ENCODE data around the gene GPSM3. TPM values are rescaled to one million over a fixed set of nuclear protein-coding genes. Genes with fewer than 3 reads are reported as not detected.
"Not testable (repeated sequence)": the region's sequence is repeated elsewhere in the genome, so short reads cannot be mapped to it uniquely, and the experiment has no call there.

GPSM3 gene
- total RNA-seq, 1 experiment from 2014 or later, result 2.0 TPM

- in situ Hi-C loops (cut with HindIII; ENCODE audit: low pct_unique_long_range_greater_than_20kb, low sequenced_read_pairs) (no loop called here), intact Hi-C loops (cut with micrococcal nuclease; ENCODE audit: unreplicated experiment) (no loop called here)
- Histone ChIP-seq H3K27me3 (ENCODE audit: control insufficient read depth, insufficient read depth, low read length) (no peaks in the 10 kb centered on the region), H3K9me3 (ENCODE audit: control insufficient read depth, insufficient read depth, low read depth, low read length) (no peaks in the 10 kb centered on the region), H3K27ac (ENCODE audit: low read length) (no peak overlapping the region), H3K4me1 (ENCODE audit: control insufficient read depth, insufficient read depth, low read length) (no peaks in the 10 kb centered on the region), H3K4me3 (ENCODE audit: low read depth in 2 of 2, low read length in 2 of 2) (no peak overlapping the region), H3K36me3 (ENCODE audit: control insufficient read depth, insufficient read depth, low read length) (no peaks in the 10 kb centered on the region)
- ChIA-PET CTCF (interaction anchor here (0.5 kb wide), 1 partner anchor 972 kb away, joined by 4 read pairs; no protein-coding TSS in a partner anchor), POLR2A (no interaction called here)
- ATAC-seq (no peak), DNase-seq (ENCODE audit: low read depth, low spot score) (no peak)
- TF ChIP-seq POLR2AphosphoS5 (IDR thresholded peaks at IDR 0.05; ENCODE audit: low read depth, low read length), result no peak
- no peak for TF ChIP-seq TCF7L2 (IDR thresholded peaks at IDR 0.05; ENCODE audit: low read depth, low read length)
- TF ChIP-seq, protein P1, sequence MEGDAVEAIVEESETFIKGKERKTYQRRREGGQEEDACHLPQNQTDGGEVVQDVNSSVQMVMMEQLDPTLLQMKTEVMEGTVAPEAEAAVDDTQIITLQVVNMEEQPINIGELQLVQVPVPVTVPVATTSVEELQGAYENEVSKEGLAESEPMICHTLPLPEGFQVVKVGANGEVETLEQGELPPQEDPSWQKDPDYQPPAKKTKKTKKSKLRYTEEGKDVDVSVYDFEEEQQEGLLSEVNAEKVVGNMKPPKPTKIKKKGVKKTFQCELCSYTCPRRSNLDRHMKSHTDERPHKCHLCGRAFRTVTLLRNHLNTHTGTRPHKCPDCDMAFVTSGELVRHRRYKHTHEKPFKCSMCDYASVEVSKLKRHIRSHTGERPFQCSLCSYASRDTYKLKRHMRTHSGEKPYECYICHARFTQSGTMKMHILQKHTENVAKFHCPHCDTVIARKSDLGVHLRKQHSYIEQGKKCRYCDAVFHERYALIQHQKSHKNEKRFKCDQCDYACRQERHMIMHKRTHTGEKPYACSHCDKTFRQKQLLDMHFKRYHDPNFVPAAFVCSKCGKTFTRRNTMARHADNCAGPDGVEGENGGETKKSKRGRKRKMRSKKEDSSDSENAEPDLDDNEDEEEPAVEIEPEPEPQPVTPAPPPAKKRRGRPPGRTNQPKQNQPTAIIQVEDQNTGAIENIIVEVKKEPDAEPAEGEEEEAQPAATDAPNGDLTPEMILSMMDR (IDR thresholded peaks at IDR 0.05), result no peak
- TF ChIP-seq REST (IDR thresholded peaks at IDR 0.05; ENCODE audit: insufficient read depth in 1 of 2, low read depth in 2 of 2, low read length in 1 of 2), result no peak
- no peak for TF ChIP-seq SIN3A (IDR thresholded peaks at IDR 0.05; ENCODE audit: borderline replicate concordance, insufficient read depth, low read depth, low read length)
- no TSS peak for BruUV-seq (replicated peaks)
These were observed 21.2 kb upstream of the GPSM3 start for GRCh38 chr6:32213649-32214048.

DNA sequence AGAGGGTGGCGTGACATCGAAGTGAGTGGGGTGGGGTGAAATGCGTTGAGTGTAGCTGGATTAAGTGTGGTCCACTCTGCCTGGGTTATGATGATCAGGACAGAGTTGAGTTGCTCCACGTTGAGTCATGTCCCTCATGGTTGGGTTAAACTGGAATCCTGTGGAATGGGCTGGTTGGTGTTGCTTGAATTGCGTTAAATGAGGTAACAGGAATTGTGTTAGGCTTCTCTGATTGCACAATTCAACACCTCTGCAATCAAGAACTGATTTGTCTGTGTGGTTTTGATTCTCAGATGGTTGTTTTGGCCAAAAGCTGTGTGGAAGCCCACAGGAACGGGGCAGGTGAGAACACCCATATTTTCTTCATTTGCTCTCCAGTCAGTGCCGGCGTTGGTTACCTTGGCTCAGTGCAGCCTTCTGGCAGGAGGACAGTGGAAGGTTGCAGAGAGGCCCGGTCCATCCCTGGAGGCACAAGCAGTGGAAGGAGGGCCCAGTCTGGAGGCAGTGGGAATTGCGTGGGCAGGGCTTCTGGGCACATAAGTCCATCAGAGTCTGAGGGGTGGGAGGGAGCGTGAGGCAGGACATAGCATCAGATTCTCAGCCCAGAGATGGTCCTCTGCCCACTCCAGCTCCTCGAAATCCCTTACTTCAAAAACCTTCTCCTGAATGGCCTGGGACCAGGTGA is 19.8 kb upstream of the GPSM3 start:
- Histone ChIP-seq H3K4me3 (ENCODE audit: low read depth in 2 of 2, low read length in 2 of 2) (no peak overlapping the region), H3K27me3 (ENCODE audit: control insufficient read depth, insufficient read depth, low read length) (no peaks in the 10 kb centered on the region), H3K4me1 (ENCODE audit: control insufficient read depth, insufficient read depth, low read length) (no peaks in the 10 kb centered on the region), H3K9me3 (ENCODE audit: control insufficient read depth, insufficient read depth, low read depth, low read length) (no peaks in the 10 kb centered on the region), H3K27ac (ENCODE audit: low read length) (no peak overlapping the region), H3K36me3 (ENCODE audit: control insufficient read depth, insufficient read depth, low read length) (no peaks in the 10 kb centered on the region)
- no peak for ATAC-seq
- in situ Hi-C loops (cut with HindIII; ENCODE audit: low pct_unique_long_range_greater_than_20kb, low sequenced_read_pairs) (no loop called here), intact Hi-C loops (cut with micrococcal nuclease; ENCODE audit: unreplicated experiment) (no loop called here)
- POLR2A ChIA-PET, result no interaction called here
- CTCF ChIA-PET, result no interaction called here
- no peak for DNase-seq (ENCODE audit: low read depth, low spot score)
- TF ChIP-seq TCF7L2 (IDR thresholded peaks at IDR 0.05; ENCODE audit: low read depth, low read length) (no peak), POLR2AphosphoS5 (IDR thresholded peaks at IDR 0.05; ENCODE audit: low read depth, low read length) (no peak), SIN3A (IDR thresholded peaks at IDR 0.05; ENCODE audit: borderline replicate concordance, insufficient read depth, low read depth, low read length) (no peak), REST (IDR thresholded peaks at IDR 0.05; ENCODE audit: insufficient read depth in 1 of 2, low read depth in 2 of 2, low read length in 1 of 2) (no peak)
- TF ChIP-seq, protein P1 (IDR thresholded peaks at IDR 0.05), result no peak
- no TSS peak for BruUV-seq (replicated peaks)

DNA sequence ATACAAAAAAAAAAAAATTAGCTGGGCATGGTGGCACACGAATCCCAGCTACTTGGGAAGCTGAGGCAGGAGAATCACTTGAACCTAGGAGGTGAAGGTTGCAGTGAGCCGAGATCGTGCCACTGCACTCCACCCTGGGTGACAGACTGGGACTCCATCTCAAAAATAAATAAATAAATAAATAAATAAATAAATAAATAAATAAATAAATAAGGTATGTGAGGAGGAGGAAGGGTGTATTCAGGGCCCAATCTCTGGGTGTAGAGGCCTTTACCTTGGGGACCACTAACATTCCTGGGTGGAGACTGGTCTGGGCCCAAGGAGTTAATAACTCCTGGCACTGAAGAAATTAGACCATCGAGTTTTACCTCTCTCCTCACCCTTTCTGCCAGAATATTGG is 19.0 kb upstream of the GPSM3 start:
- POLR2A ChIA-PET, result not testable (repeated sequence)

More for the DNA sequence above, 19.0 kb upstream of the GPSM3 start:
- ATAC-seq; CTCF ChIA-PET; H3K4me3 ChIP-seq (ENCODE audit: low read depth in 2 of 2, low read length in 2 of 2); H3K4me1 ChIP-seq (ENCODE audit: control insufficient read depth, insufficient read depth, low read length); BruUV-seq (replicated peaks); H3K27me3 ChIP-seq (ENCODE audit: control insufficient read depth, insufficient read depth, low read length); in situ Hi-C loops (cut with HindIII; ENCODE audit: low pct_unique_long_range_greater_than_20kb, low sequenced_read_pairs); DNase-seq (ENCODE audit: low read depth, low spot score); H3K9me3 ChIP-seq (ENCODE audit: control insufficient read depth, insufficient read depth, low read depth, low read length); H3K36me3 ChIP-seq (ENCODE audit: control insufficient read depth, insufficient read depth, low read length); H3K27ac ChIP-seq (ENCODE audit: low read length); intact Hi-C loops (cut with micrococcal nuclease; ENCODE audit: unreplicated experiment): not testable (repeated sequence)

Data from Panc1 (cell line).